Measurements from ENCODE around the gene ALDH3A2. TPM values are rescaled to one million over a fixed set of nuclear protein-coding genes. Genes with fewer than 3 reads are reported as not detected.

ALDH3A2 gene
- total RNA-seq, 2 experiments from 2014 or later, result 29.9 to 30.5 TPM

- Mint-ChIP-seq H3K36me3 (no peaks in the 10 kb centered on the region), H3K27me3 (no peaks in the 10 kb centered on the region), H3K27ac (no peak overlapping the region), H3K4me3 (no peak overlapping the region), H3K9me3 (ENCODE audit: low read depth) (no peaks in the 10 kb centered on the region), H3K4me1 (no peaks in the 10 kb centered on the region)
- ATAC-seq (no peak), DNase-seq (no peak)
- CTCF ChIA-PET, result no interaction called here
These were observed 57.5 kb downstream of the ALDH3A2 start for GRCh38 chr17:19705771-19706770.

GRCh38 chr17:19706791-19707727 is 58.5 kb downstream of the ALDH3A2 start:
- no peak overlapping the region for H3K27ac Mint-ChIP-seq
- no peaks in the 10 kb centered on the region for H3K27me3 Mint-ChIP-seq
- H3K4me3 Mint-ChIP-seq, result no peak overlapping the region
- no peaks in the 10 kb centered on the region for H3K4me1 Mint-ChIP-seq
- H3K9me3 Mint-ChIP-seq (ENCODE audit: low read depth), result no peaks in the 10 kb centered on the region
- no peak for ATAC-seq
- CTCF ChIA-PET, result no interaction called here
- DNase-seq, result peak; percentile 35
- no peaks in the 10 kb centered on the region for H3K36me3 Mint-ChIP-seq

GRCh38 chr17:19707728-19708221 is 59.2 kb downstream of the ALDH3A2 start:
- CTCF ChIA-PET, result no interaction called here
- no peak overlapping the region for H3K27ac Mint-ChIP-seq
- ATAC-seq (no peak), DNase-seq (peak; percentile 21)
- H3K4me1 Mint-ChIP-seq, result no peaks in the 10 kb centered on the region
- no peaks in the 10 kb centered on the region for H3K9me3 Mint-ChIP-seq (ENCODE audit: low read depth)
- no peaks in the 10 kb centered on the region for H3K27me3 Mint-ChIP-seq
- no peak overlapping the region for H3K4me3 Mint-ChIP-seq
- H3K36me3 Mint-ChIP-seq, result no peaks in the 10 kb centered on the region

GRCh38 chr17:19708431-19709175 is 60.1 kb downstream of the ALDH3A2 start:
- CTCF ChIA-PET, result no interaction called here
- no peaks in the 10 kb centered on the region for H3K27me3 Mint-ChIP-seq
- H3K36me3 Mint-ChIP-seq, result no peaks in the 10 kb centered on the region
- DNase-seq (peak; percentile 32), ATAC-seq (no peak)
- H3K4me3 Mint-ChIP-seq, result no peak overlapping the region
- no peaks in the 10 kb centered on the region for H3K9me3 Mint-ChIP-seq (ENCODE audit: low read depth)
- H3K27ac Mint-ChIP-seq, result no peak overlapping the region
- no peaks in the 10 kb centered on the region for H3K4me1 Mint-ChIP-seq

GRCh38 chr17:19709841-19710240 is 61.3 kb downstream of the ALDH3A2 start:
- H3K27me3 Mint-ChIP-seq, result no peaks in the 10 kb centered on the region
- no peaks in the 10 kb centered on the region for H3K4me1 Mint-ChIP-seq
- H3K36me3 Mint-ChIP-seq, result no peaks in the 10 kb centered on the region
- DNase-seq (no peak), ATAC-seq (no peak)
- no peak overlapping the region for H3K27ac Mint-ChIP-seq
- CTCF ChIA-PET, result interaction anchor here (1.0 kb wide), 1 partner anchor 86 kb away, joined by 3 read pairs; no protein-coding TSS in a partner anchor
- H3K9me3 Mint-ChIP-seq (ENCODE audit: low read depth), result no peaks in the 10 kb centered on the region
- no peak overlapping the region for H3K4me3 Mint-ChIP-seq

GRCh38 chr17:19712436-19713004 is 64.0 kb downstream of the ALDH3A2 start:
- H3K36me3 Mint-ChIP-seq, result no peaks in the 10 kb centered on the region
- CTCF ChIA-PET, result no interaction called here
- no peaks in the 10 kb centered on the region for H3K9me3 Mint-ChIP-seq (ENCODE audit: low read depth)
- no peak overlapping the region for H3K4me3 Mint-ChIP-seq
- no peak overlapping the region for H3K27ac Mint-ChIP-seq
- H3K4me1 Mint-ChIP-seq, result no peaks in the 10 kb centered on the region
- ATAC-seq (no peak), DNase-seq (no peak)
- H3K27me3 Mint-ChIP-seq, result no peaks in the 10 kb centered on the region

GRCh38 chr17:19713462-19713861 is 64.9 kb downstream of the ALDH3A2 start:
- Mint-ChIP-seq H3K27me3 (no peaks in the 10 kb centered on the region), H3K9me3 (ENCODE audit: low read depth) (no peaks in the 10 kb centered on the region), H3K36me3 (no peaks in the 10 kb centered on the region), H3K27ac (no peak overlapping the region), H3K4me3 (no peak overlapping the region), H3K4me1 (no peaks in the 10 kb centered on the region)
- DNase-seq (no peak), ATAC-seq (no peak)
- CTCF ChIA-PET, result no interaction called here

- Mint-ChIP-seq H3K4me3 (no peak overlapping the region), H3K27ac (no peak overlapping the region), H3K9me3 (ENCODE audit: low read depth) (no peaks in the 10 kb centered on the region), H3K27me3 (no peaks in the 10 kb centered on the region), H3K4me1 (no peaks in the 10 kb centered on the region), H3K36me3 (no peaks in the 10 kb centered on the region)
- DNase-seq (no peak), ATAC-seq (no peak)
- CTCF ChIA-PET, result no interaction called here
These were observed 65.4 kb downstream of the ALDH3A2 start for GRCh38 chr17:19713901-19714361.

GRCh38 chr17:19714542-19715411 is 66.2 kb downstream of the ALDH3A2 start:
- no peaks in the 10 kb centered on the region for H3K4me1 Mint-ChIP-seq
- no peak overlapping the region for H3K27ac Mint-ChIP-seq
- H3K27me3 Mint-ChIP-seq, result no peaks in the 10 kb centered on the region
- no peak for DNase-seq
- no peak for ATAC-seq
- no peaks in the 10 kb centered on the region for H3K36me3 Mint-ChIP-seq
- H3K4me3 Mint-ChIP-seq, result no peak overlapping the region
- no peaks in the 10 kb centered on the region for H3K9me3 Mint-ChIP-seq (ENCODE audit: low read depth)
- CTCF ChIA-PET, result interaction anchor here (1.1 kb wide), 1 partner anchor 30 kb away, joined by 3 read pairs; no protein-coding TSS in a partner anchor

GRCh38 chr17:19716108-19717030 is 67.8 kb downstream of the ALDH3A2 start, which contains the start of gene SLC47A2:
Gene SLC47A2, minus strand, starts transcription at chr17:19716584. Its CDS starts 29 bp downstream, at chr17:19716555.
- no peaks in the 10 kb centered on the region for H3K27me3 Mint-ChIP-seq
- DNase-seq (no peak), ATAC-seq (no peak)
- H3K36me3 Mint-ChIP-seq, result no peaks in the 10 kb centered on the region
- CTCF ChIA-PET, result no interaction called here
- H3K4me3 Mint-ChIP-seq, result no peak within 1 kb of the TSS
- no peaks in the 10 kb centered on the region for H3K9me3 Mint-ChIP-seq (ENCODE audit: low read depth)
- H3K4me1 Mint-ChIP-seq, result no peaks in the 10 kb centered on the region
- no peak within 1 kb of the TSS for H3K27ac Mint-ChIP-seq

- H3K36me3 Mint-ChIP-seq, result no peaks in the 10 kb centered on the region
- CTCF ChIA-PET, result no interaction called here
- no peaks in the 10 kb centered on the region for H3K4me1 Mint-ChIP-seq
- no peak overlapping the region for H3K27ac Mint-ChIP-seq
- no peaks in the 10 kb centered on the region for H3K9me3 Mint-ChIP-seq (ENCODE audit: low read depth)
- H3K27me3 Mint-ChIP-seq, result no peaks in the 10 kb centered on the region
- DNase-seq (no peak), ATAC-seq (no peak)
- H3K4me3 Mint-ChIP-seq, result no peak overlapping the region
These were observed 68.4 kb downstream of the ALDH3A2 start for GRCh38 chr17:19717031-19717360.
